HPDE6-E6E7 (cell line): ENCODE data around the gene PIK3CA.
"Not testable (repeated sequence)": the region's sequence is repeated elsewhere in the genome, so short reads cannot be mapped to it uniquely, and the experiment has no call there.

Source experiments
- DNase-seq: peaks from one replicate; pipeline ENCODE4 v3.0.0; 2011; ENCODE audit warnings: missing footprints; ENCODE audit errors: extremely low spot score

Gene PIK3CA

GRCh38 chr3:179147873-179148615 is at the start of gene PIK3CA:
Gene PIK3CA (plus strand): TSS chr3:179148357. CDS start chr3:179198826, 50,469 bp downstream.
- DNase-seq, result peak; percentile 89

- DNase-seq, result no peak
These were observed 49.6 kb upstream of the PIK3CA start for GRCh38 chr3:179098388-179099077.

GRCh38 chr3:179100652-179101051 is 47.5 kb upstream of the PIK3CA start:
- peak; percentile 26 for DNase-seq

GRCh38 chr3:179105881-179106280 is 42.3 kb upstream of the PIK3CA start:
- no peak for DNase-seq

- DNase-seq, result no peak
These were observed 40.5 kb upstream of the PIK3CA start for GRCh38 chr3:179107617-179108016.

GRCh38 chr3:179108086-179108485 is 40.1 kb upstream of the PIK3CA start:
- DNase-seq, result no peak

- DNase-seq, result no peak
These were observed 34.3 kb upstream of the PIK3CA start for GRCh38 chr3:179113903-179114302.

GRCh38 chr3:179115444-179115843 is 32.7 kb upstream of the PIK3CA start:
- not testable (repeated sequence) for DNase-seq

- DNase-seq, result no peak
These were observed 31.3 kb upstream of the PIK3CA start for GRCh38 chr3:179116816-179117215.

GRCh38 chr3:179132191-179132890 is 15.8 kb upstream of the PIK3CA start:
- DNase-seq, result not testable (repeated sequence)

- DNase-seq, result no peak
These were observed 14.6 kb upstream of the PIK3CA start for GRCh38 chr3:179133575-179133974.

GRCh38 chr3:179136195-179136594 is 12.0 kb upstream of the PIK3CA start:
- DNase-seq, result no peak

GRCh38 chr3:179141890-179142289 is 6.3 kb upstream of the PIK3CA start:
- no peak for DNase-seq

- DNase-seq, result peak; percentile 27
These were observed 1.1 kb upstream of the PIK3CA start for GRCh38 chr3:179146911-179147513.

- DNase-seq, result no peak
These were observed 664 bp upstream of the PIK3CA start for GRCh38 chr3:179147514-179147872.

GRCh38 chr3:179148616-179149405 is 654 bp downstream of the PIK3CA start:
- peak; percentile 29 for DNase-seq

- no peak for DNase-seq
These were observed 1.3 kb downstream of the PIK3CA start for GRCh38 chr3:179149406-179149867.

- DNase-seq, result no peak
These were observed 1.8 kb downstream of the PIK3CA start for GRCh38 chr3:179149951-179150350.

- no peak for DNase-seq
These were observed 2.5 kb downstream of the PIK3CA start for GRCh38 chr3:179150610-179151009.

GRCh38 chr3:179151474-179151873 is 3.3 kb downstream of the PIK3CA start:
- DNase-seq, result no peak

GRCh38 chr3:179156170-179156569 is 8.0 kb downstream of the PIK3CA start:
- DNase-seq, result no peak
